ENCODE results near the gene HMGCL.

- TF ChIP-seq CTCF (IDR thresholded peaks at IDR 0.05) = peak; percentile 82
- no peak for TF ChIP-seq ZFX (IDR thresholded peaks at IDR 0.05; ENCODE audit: borderline replicate concordance)
Measured at GRCh38 chr1:23810818-23811540, 14.2 kb downstream of the HMGCL start.
